HepG2 (cell line): Measurements from ENCODE around the gene SLC6A12.

ENCODE experiments used
- FOSL1 ChIP-seq: sonication (generic); formaldehyde crosslinking; IDR thresholded peaks from 2 replicates; pipeline ENCODE4 v1.9.0; 2021; ENCODE audit warnings: missing genetic modification reagents, borderline replicate concordance
- FOXA3 ChIP-seq: IDR thresholded peaks from 2 replicates; pipeline ENCODE4 v1.6.1; 2016; ENCODE audit warnings: missing genetic modification reagents, missing compliant biosample characterization
- MAFF ChIP-seq: IDR thresholded peaks from 2 replicates; pipeline ENCODE4 v1.6.1; 2011; ENCODE audit warnings: low read depth, low read length, improper control_type of control experiment
- SAFB2 ChIP-seq: sonication (generic); formaldehyde crosslinking; IDR thresholded peaks from 2 replicates; pipeline ENCODE4 v1.5.1; 2020; ENCODE audit warnings: missing genetic modification reagents, low read depth, mild to moderate bottlenecking, borderline replicate concordance
- ZNF768 ChIP-seq: sonication (generic); formaldehyde crosslinking; IDR thresholded peaks from 2 replicates; pipeline ENCODE4 v1.4.0; 2020; ENCODE audit warnings: missing genetic modification reagents
- ZSCAN22 ChIP-seq: sonication (generic); formaldehyde crosslinking; IDR thresholded peaks from 2 replicates; pipeline ENCODE4 v1.4.0; 2020; ENCODE audit warnings: mild to moderate bottlenecking, missing genetic modification reagents

DNA sequence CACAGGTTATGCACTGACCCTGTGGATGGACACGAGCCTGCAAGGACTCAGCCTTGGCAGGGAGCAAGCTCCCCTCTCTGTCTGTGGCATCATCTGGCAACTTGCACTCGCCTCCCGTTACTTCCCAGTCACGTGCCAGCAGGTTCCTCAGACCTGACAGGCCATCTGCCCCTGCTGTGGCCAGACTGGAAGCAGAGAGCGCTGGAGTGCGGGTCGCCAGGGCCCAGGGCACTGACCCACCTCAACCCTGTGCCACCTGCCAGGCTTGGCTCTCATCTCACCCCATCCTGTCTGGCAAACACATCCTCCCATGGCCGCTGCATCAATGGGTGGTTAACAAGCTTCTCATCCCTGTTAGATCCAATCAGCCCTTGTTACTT is 28.4 kb downstream of the SLC6A12 start:
- TF ChIP-seq FOXA3 (CRISPR knock-in tag) (no peak), FOSL1 (CRISPR knock-in tag) (no peak), MAFF (no peak), SAFB2 (no peak), ZNF768 (CRISPR knock-in tag) (no peak), ZSCAN22 (CRISPR knock-in tag) (no peak)
